CD4-positive, alpha-beta T cell treated with Interleukin-17A for 1 hour (primary cell): ENCODE measurements around the gene GATAD2B.
A peak's percentile ranks its signal among the peaks of the same experiment; 100 is the strongest.
"Not testable (repeated sequence)": the region's sequence is repeated elsewhere in the genome, so short reads cannot be mapped to it uniquely, and the experiment has no call there.

Experiments used
- DNase-seq: peaks from one replicate; pipeline ENCODE4 v3.0.0-alpha.2; 2020

The GATAD2B gene

DNA sequence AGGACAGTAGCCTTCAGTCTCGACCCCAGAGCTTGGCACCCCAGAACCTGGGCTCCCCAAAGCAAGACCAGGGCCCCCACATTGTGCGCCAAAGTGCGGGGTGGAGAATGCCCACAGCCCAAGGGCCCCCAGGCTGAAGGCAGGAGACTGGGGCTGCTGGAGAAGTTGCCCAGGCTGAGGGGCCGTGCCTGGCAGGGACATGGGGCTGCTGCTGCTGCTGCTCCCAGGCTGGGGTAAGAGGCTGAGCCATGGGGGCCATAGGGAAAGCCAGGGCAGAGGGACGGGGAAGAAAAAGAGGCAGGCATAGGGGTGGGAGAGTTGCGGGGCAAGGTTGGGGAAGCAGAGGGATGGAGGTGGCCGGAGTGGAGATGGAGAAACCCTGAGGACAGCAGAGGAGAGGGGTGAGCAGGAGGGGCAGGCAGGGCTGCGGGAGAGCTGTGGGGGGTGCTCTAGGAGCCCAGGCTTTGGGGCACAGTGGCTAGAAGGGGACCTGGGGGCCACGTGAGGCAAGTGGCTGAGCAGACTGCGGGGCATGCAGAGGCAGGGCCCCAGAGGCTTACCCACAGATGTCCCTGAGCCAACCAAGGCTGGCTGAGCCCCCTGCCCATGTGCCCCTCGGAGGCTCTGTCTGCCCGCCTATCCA lies 128.7 kb downstream of the GATAD2B start:
- no peak for DNase-seq

DNA sequence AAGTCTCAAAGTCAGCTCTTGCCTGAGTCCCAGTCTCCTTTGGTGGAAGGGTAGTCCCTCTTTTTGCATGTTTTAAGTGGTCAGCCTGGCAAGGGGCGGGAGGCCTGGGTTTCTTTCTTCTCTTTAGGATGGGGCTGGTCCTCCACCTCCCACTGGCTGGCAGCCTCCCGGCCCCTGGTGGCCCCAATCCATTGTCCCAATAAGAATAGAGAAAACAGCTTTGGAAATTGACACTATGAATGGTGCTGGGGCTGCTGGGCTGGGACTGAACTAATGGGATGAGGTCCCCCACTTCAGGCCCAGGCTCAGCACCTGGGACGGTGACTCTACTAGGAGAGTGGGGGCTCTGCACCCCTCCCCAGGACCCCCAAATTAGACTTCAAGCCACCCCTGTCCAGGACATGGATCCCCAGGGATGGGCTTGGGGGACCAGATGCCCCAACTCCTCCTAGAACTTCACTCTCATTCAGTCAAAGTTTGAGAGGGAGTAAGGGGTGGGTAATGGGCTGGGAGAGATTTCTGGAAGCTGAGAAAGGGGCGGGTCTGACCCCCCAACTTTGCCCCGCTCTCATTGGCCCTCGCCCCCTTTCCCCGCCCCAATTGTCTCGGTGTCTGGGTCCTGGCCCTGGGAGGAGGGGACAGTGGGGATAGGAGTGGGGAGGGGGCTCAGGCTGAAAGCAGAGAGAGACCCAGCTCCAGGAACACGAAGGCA lies 129.4 kb downstream of the GATAD2B start:
- DNase-seq = no peak

DNA sequence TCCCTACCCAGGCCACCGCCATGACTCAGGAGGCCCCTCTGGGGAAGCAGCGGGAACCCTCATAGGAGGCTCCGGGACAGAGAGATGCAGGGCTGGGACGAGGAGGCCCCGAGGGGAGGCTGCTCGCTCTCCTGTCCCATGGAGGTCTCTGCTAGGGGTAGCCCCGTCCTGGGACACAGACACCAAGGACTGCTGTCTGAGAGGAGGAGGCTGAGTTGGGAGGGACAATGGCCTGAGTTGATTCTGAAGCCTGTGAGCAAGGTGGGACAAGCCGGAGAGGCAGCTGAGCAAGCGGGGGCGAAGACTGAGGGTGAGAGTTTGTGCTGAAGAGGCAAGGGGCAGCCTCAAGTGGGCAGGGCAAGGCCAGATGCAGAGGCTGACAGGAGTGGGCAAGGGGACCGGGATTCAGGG lies 130.1 kb downstream of the GATAD2B start:
- no peak for DNase-seq

DNA sequence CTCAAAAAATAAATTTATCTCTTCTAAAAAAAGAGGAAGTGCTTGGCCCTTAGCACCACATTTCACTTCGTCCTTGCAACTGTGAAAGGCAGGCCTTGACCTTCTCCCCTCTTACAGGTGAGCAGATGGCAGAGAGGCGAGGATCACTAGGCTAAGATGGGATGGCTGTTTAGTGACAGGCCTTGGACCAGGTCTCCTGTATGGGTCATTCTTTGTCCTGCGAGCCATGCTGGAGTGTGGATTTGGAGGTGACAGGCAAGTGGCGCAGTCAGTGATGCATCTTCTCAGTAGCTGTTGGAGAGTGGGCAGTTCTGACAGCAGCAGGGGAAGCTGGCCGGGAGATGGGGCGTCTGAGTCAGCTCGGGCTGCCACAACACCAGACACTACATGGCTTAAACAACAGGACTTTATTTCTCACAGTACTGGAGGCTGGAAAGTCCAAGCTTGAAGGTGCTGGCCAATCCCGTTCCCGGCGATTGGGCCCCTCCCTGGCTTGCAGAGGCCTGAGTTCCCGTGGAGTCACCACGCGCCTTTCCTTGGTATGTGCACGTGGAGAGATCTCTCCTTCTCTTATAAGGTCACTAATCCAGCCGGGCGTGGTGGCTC lies 131.0 kb downstream of the GATAD2B start:
- no peak for DNase-seq

DNA sequence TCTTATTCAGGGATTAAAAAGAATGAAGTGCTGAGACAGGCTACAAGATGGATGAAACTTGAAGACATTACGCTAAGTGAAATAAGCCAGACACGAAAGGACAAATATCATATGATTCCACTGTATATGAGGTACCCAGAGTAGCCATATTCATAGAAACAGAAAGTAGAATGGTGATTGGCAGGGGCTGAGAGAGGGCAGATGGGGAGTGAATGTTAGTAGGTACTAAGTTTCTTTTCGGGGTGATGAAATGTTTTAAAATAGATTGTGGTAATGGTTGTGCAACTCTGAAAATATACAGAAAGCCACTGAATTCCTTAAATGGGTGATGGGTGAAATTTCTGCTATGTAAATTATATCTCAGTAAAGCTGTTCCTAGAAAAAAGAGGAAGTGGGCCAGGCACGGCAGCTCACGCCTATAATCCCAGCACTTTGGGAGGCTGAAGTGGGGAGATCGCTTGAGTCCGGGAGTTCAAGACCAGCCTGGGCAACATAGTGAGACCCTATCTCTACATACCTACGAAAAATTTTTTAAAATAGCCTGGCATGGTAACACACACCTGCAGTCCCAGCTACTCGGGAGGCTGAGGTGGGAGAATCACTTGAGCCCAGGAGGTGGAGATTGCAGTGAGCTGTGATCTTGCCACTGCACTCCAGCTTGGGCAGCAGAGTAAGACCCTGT lies 131.7 kb downstream of the GATAD2B start:
- peak; percentile 55 for DNase-seq

DNA sequence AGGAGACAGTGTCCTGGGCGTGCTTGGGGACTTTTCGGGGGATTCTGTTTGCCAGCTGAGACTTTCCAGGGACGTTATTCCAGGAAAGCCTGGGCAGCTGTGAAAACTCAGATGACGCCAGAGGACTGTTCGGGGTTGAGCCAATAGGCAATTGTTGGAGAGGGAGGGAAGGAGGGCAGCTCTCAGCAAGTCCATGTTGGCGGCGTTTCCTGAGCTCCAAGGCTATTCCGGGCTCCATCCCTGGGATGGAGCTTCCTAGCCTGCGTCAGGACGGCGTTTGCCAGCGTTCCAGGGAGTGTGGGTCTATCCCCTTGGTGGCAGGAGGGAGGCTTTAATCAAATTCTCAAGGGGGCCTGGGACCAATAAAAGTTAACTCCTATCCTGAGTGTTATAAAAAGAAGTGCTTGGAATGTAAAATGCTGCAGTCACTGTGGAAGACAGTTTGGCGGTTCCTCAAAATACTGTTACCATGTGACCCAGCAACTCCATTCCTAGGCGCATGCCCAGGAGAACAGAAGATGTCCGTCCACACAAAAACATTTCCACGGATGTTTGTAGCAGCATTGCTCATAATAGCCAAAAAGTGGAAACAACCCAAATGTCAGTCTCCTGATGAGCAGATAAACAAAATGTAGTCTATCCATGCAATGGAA lies 132.3 kb downstream of the GATAD2B start:
- DNase-seq = peak; percentile 21

DNA sequence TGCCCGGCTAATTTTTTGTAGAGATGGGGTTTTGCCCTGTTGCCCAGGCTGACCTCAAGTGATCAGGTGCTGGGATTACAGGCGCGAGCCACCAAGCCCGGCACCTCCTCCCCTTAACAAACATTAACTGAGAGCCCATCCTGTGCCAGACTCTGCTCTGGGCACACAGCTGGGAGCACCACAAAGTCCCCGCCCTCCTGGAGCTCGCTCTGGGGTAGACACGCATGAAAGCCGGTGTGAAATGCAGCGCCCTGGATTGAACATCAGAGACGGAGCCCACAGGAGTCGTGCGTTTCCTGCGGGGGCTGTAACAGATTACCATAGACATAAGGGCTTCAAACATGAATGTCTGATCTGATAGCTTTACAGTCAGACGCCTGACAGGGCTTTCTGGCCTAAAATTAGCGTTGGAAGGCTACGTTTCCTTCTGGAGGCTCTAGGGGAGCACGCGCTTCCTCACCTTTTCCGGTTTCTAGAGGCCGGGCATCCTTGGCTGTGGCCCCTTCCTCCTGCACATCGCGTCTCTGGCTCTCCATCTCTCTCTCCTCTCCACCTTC lies 133.2 kb downstream of the GATAD2B start:
- no peak for DNase-seq

DNA sequence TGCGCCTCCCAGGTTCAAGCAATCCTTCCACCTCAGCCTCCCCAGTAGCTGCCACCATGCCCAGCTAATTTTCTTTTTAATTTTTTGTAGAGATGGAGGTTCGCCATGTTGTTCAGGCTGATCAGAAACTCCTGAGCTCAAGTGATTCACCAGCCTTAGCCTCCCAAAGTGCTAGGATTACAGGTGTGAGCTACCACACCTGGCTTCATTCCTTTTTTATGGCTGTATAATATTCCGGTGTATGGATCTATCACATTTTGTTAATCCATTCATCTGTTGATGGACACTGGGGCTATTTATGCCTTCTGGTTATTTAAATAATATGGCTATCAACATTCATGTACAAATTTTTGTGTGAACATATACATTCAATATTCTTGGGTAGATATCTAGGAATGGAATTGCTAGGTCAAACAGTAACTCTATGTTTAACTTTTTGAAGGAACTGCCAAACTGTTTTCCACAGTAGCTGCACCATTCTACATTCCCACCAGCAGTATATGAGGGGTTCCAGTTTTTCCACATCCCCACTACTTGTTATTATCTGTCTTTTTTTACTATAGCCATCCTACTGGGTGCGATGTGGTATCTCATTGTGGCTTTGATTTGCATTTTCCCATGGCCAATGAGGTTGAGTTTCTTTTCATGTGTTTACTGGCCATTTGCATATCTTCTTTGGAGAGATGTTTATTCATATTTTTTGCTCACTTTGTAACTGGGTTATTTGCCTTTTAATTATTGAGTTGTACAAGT lies 136.6 kb downstream of the GATAD2B start:
- no peak for DNase-seq

DNA sequence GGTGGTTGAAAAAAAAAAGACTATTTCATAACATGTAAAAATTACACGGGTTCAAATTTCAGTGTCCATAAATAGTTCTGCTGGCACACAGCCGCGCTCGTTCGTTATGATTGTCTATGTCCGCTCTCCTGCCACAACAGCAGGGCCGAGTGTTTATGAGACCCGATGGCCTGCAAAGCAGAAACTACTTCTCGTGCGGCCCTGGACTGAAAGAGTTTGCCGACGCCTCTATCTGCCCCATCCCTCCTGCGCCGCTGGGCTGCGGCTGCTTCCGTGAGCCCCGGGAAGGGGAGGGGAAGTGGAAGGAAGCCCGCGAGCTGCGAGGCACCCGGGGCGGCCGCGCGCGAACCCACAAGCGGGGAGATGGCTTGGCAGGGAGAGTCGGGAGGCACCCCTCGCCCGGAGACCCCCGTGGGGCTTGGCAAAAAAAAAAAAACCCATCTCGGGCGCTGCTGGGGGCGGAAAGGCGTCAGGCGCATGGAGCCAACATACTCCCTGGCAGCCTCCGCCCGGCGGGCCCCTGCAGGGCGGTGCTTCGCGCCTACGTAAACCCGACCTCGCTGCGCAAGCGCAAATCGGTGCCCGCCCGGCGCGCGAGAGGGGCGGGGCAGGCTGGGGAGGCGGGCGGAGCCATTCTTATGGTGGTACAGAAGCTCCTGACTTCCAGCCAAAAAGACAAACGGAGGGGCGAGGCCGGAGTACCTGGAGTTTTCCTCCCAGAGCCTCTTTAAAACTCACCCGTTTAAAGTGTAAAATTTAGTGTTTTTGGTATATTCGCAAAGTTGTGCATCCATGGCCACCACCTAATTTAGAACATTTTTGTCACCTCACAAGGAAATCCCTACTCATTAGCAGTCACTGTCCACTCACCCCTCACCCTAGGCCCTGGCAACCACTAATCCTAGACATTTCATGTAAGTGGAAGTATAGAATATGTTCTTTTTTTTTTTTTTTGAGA lies 139.3 kb downstream of the GATAD2B start:
- DNase-seq = peak; percentile 93

DNA sequence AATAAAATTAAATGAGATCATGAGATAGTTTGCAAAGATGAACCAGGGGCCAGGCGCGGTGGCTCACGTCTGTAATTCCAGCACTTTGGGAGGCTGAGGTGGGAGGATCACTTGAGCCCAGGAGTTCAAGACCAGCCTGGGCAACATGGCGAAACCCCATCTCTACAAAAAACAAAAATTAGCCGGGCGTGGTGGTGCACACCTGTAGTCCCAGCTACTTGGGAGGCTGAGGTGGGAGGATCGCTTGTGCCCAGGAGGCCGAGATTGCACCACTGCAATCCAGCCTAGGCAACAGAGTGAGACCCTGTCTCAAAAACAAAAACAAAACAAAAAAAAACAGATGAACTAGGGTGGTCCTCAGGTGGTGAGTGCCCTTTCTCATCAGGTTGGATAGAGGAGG lies 140.1 kb downstream of the GATAD2B start:
- DNase-seq = not testable (repeated sequence)

DNA sequence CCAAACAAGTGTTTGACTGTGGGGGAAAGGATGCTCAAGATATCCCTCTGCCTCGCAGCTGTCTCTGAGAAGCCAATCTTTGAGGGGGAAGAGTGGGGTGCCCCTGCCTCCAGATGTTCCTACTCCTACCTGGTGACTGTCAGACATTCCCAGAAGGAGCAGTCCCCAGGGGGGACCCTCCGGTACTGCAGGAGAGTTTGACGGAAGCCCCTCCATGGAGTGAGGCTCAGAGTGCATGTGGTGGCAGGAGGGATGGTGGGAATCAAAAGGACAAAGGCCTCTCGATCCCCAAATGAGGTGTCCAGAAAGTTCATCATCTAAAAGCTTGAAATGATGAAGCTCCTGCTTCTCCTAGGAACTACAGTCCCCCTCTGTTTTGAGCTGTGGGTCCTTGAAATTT lies 142.2 kb downstream of the GATAD2B start:
- no peak for DNase-seq

DNA sequence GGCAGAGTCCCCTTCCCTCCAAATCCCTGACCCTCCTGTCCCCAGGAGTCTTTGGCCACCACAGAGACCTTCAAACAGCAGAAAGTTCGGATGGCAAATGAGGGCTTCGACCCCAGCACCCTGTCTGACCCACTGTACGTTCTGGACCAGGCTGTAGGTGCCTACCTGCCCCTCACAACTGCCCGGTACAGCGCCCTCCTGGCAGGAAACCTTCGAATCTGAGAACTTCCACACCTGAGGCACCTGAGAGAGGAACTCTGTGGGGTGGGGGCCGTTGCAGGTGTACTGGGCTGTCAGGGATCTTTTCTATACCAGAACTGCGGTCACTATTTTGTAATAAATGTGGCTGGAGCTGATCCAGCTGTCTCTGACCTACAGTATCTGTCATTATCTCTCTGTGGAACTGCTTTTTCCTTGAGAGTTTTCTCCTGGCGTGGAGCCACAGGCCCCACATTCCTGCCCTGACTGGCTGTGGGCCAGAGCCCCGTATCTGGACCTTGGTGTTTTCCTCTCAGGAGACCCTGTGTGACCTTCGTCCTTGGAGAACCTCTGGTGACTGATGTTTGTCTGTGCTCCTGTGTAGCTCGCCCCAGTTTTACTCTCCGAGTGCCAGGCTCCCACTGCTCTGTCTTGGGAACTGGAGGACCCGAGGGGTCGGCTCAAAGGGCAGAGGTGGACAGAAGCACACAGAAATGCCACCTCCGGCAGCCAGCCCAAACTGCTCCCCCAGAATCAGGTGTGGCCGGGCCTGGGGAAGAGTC lies 142.8 kb downstream of the GATAD2B start:
- DNase-seq = no peak

DNA sequence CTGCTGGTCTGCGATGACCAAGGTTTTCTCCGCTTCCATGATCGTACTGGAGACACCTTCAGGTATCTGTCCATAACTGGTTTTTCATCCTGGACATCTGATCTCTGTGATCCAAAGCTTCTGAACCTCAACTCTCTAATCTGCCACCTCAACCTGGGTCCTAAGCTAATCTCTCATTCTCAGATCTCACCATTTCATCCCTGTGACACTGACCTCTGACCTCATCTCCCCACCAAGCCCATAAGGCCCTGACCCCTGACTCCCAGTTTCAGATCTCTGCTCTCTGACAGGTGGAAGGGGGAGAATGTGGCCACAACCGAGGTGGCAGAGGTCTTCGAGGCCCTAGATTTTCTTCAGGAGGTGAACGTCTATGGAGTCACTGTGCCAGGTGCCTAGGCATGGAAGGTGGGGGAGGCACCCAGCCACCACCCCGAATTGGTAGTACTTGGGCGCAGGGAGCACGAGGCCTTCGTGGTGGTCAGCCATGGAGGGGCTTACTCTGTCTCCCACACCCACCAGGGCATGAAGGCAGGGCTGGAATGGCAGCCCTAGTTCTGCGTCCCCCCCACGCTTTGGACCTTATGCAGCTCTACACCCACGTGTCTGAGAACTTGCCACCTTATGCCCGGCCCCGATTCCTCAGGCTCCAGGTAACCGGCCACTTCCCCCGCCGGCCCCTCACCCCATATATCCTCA lies 143.8 kb downstream of the GATAD2B start:
- DNase-seq = no peak

DNA sequence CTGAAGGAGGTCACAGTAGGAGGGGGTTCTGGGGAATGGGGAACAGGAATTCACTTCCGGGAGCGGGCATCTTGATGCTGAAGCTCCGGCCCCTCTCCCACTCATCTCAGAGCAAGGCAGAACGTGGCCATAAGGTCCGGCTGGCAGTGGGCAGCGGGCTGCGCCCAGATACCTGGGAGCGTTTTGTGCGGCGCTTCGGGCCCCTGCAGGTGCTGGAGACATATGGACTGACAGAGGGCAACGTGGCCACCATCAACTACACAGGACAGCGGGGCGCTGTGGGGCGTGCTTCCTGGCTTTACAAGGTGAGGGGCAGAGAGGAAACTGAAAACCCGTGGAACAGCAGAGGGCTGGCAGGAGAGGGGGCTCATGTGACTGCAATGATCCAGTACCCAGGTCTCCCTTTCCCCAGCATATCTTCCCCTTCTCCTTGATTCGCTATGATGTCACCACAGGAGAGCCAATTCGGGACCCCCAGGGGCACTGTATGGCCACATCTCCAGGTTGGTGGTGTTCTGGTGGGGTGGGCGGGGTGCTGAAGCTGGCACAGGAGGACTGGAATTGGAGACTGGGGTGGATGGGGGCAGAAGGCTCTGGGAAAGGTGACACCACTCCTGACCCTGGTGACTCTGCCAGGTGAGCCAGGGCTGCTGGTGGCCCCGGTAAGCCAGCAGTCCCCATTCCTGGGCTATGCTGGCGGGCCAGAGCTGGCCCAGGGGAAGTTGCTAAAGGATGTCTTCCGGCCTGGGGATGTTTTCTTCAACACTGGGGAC lies 144.5 kb downstream of the GATAD2B start:
- DNase-seq = no peak

DNA sequence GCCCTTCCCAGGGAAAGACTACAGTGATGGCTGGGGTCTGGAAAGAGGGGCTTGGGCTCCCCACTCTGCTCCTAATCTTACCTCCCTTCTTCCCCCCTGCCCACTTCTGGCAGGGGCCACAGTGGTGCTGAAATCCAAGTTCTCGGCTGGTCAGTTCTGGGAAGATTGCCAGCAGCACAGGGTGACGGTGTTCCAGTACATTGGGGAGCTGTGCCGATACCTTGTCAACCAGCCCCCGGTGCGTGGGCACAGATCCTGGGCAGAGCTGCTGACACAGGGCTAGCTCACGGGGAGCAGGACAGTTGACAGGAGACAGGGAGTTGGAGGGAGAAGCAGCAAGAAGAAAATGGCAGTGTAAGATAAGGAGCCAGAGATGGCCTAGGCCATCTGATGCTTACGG lies 145.1 kb downstream of the GATAD2B start:
- no peak for DNase-seq

DNA sequence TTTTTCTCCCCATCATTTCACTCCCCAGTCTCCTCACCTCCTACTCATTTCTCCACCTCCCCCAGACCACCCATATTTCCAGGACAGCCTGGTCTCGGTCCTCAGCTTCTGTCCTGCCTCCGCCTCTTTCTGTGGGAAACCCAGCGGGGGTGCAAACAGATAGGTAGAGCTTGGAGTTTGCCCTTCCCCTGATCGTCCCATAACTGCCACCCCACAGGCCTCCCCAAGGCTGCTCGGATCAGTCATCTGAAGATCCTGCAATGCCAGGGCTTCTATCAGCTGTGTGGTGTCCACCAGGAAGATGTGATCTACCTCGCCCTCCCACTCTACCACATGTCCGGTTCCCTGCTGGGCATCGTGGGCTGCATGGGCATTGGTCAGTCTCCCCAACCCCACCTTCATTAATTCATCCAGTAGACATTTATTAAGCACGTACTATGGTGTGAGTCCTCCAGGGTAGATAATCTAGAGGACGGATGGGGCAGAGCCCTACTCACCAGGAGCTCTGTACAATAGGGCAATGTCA lies 145.9 kb downstream of the GATAD2B start:
- no peak for DNase-seq

DNA sequence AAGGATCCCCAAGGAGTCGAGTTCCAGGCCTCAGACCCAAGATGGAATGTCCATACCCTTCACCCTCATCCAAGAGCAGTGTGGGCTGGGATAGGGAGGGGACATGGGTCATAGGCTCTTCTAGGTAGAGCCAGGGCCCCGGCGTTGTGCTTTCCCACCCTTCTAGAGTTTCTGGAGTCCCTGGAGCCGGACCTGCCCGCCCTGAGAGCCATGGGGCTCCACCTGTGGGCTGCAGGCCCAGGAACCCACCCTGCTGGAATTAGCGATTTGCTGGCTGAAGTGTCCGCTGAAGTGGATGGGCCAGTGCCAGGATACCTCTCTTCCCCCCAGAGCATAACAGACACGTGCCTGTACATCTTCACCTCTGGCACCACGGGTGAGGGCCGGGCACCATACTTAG lies 146.4 kb downstream of the GATAD2B start:
- no peak for DNase-seq
